HG03378 (cell line): ENCODE data around the gene PKIG.
"Not testable (repeated sequence)": the region's sequence is repeated elsewhere in the genome, so short reads cannot be mapped to it uniquely, and the experiment has no call there.

Experiments
- ATAC-seq: cut with Tn5 transposase; IDR thresholded peaks from one replicate; pipeline ENCODE4 v1.9.1; 2021; ENCODE audit warnings: mild to moderate bottlenecking, moderate library complexity; ENCODE audit not compliant: unreplicated experiment

The PKIG gene

GRCh38 chr20:44582311-44583025 is at the start of gene PKIG:
TSS of gene PKIG (plus strand) at chr20:44582579. CDS start at chr20:44614557, 31,978 bp downstream.
- ATAC-seq, result no peak

GRCh38 chr20:44532981-44533331 is 49.4 kb upstream of the PKIG start:
- ATAC-seq, result no peak

- no peak for ATAC-seq
These were observed 48.5 kb upstream of the PKIG start for GRCh38 chr20:44533928-44534327.

GRCh38 chr20:44536175-44536574 is 46.2 kb upstream of the PKIG start:
- no peak for ATAC-seq

GRCh38 chr20:44537993-44538392 is 44.4 kb upstream of the PKIG start:
- ATAC-seq, result no peak

- ATAC-seq, result no peak
These were observed 41.5 kb upstream of the PKIG start for GRCh38 chr20:44540834-44541233.

- ATAC-seq, result no peak
These were observed 40.4 kb upstream of the PKIG start for GRCh38 chr20:44541992-44542391.

GRCh38 chr20:44542890-44543289 is 39.5 kb upstream of the PKIG start:
- ATAC-seq, result no peak

- ATAC-seq, result no peak
These were observed 39.0 kb upstream of the PKIG start for GRCh38 chr20:44543358-44543757.

GRCh38 chr20:44544263-44544662 is 38.1 kb upstream of the PKIG start:
- no peak for ATAC-seq

- no peak for ATAC-seq
These were observed 35.0 kb upstream of the PKIG start for GRCh38 chr20:44547419-44547818.

GRCh38 chr20:44549123-44549522 is 33.3 kb upstream of the PKIG start:
- ATAC-seq, result no peak

- no peak for ATAC-seq
These were observed 30.3 kb upstream of the PKIG start for GRCh38 chr20:44552050-44552449.

GRCh38 chr20:44552568-44552949 is 29.8 kb upstream of the PKIG start:
- no peak for ATAC-seq

GRCh38 chr20:44552950-44553908 is 29.1 kb upstream of the PKIG start:
- no peak for ATAC-seq

- ATAC-seq, result no peak
These were observed 23.1 kb upstream of the PKIG start for GRCh38 chr20:44559302-44559701.

GRCh38 chr20:44560229-44560628 is 22.1 kb upstream of the PKIG start:
- no peak for ATAC-seq

GRCh38 chr20:44560818-44561217 is 21.6 kb upstream of the PKIG start:
- ATAC-seq, result not testable (repeated sequence)

- no peak for ATAC-seq
These were observed 20.5 kb upstream of the PKIG start for GRCh38 chr20:44561876-44562275.

- no peak for ATAC-seq
These were observed 16.4 kb upstream of the PKIG start for GRCh38 chr20:44566018-44566417.

GRCh38 chr20:44566811-44567210 is 15.6 kb upstream of the PKIG start:
- ATAC-seq, result no peak

- ATAC-seq, result no peak
These were observed 12.0 kb upstream of the PKIG start for GRCh38 chr20:44570367-44570766.
